GM18507 (cell line): Measurements from ENCODE around the gene TGFB2.

Source experiments
- DNase-seq: peaks from one replicate; pipeline ENCODE4 v3.0.0; 2011; ENCODE audit warnings: low read depth; ENCODE audit not compliant: insufficient read length; ENCODE audit errors: extremely low spot score
- FAIRE-seq: peaks from 2 replicates; lab custom pipeline; 2011; peaks lifted over from hg19 to GRCh38; lab: Jason Lieb, UNC

The TGFB2 gene

DNA sequence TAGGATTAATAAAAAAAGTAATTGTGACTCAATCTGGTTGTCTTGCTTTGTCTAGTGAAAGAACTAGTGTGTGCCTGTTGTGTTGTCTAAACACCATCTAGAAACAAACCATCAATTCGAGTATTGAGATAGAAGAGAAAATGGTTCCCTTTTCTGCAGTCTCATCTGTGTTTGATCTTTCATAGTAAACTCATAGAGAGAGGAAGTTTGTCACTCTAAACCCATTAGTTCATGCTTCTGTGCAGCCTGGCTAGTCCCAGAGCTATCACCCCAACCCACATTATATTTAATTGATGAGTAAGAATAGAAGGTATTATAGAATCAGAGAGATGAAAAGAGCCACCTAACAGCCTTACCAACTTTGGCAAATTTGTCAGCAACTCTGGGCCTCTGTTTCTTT lies 99.5 kb downstream of the TGFB2 start:
- no peak for DNase-seq
- FAIRE-seq: no peak

DNA sequence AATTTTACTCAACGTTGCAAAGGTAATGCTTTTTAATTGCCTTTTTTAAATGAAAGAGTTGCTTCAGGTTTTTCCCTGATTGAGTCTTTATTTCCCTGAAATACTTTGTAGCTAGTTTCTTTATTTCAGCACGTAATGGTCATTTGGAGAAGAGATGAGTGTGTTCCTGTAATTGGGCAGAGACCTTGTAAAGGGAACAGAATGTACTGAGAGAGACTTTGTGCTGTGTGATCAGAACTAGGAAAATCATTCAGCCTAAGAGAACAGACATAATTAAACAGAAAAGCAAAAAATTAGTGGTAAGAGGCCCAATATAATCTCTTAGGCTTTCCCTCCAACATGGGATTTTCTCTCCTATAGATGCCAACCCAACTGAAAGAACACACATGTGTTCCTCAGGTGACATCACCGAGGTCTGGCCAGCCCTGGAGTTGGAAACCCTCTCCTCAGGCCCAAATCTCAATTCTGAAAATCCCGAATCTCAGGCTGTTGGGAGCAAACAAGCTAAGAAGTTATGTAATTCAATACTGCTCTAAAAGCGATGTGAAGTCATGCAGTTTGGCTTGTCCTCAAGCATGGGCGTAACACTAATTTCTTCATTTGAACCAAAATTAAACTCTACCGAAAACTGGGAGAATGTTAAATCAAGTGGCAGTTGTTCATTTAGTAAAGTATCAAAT lies 102.0 kb downstream of the TGFB2 start:
- DNase-seq (no peak), FAIRE-seq (no peak)

DNA sequence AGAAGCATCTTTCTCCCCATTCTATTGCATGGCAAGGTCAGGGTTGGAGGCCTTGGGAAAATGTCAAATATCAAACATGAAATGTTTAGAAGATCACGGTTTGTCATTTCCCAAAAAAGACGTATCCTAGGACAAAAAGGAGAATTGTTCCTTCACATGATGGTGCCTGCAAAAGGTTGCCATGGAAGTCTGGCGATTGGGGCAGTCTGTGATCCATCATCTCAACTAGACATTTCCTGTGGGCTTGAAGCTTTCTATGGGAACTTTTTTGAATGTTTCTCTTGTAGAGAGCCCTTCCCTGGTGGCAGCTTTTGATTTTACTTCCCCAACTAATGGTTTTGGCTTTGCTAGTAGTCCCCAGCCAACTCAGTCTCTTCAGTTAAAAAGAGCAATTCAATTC lies 106.3 kb downstream of the TGFB2 start:
- FAIRE-seq (no peak), DNase-seq (no peak)

- no peak for FAIRE-seq
- no peak for DNase-seq
Measured at GRCh38 chr1:218454700-218455282, 109.7 kb downstream of the TGFB2 start.

- no peak for DNase-seq
- no peak for FAIRE-seq
Measured at GRCh38 chr1:218456444-218456843, 111.3 kb downstream of the TGFB2 start.

DNA sequence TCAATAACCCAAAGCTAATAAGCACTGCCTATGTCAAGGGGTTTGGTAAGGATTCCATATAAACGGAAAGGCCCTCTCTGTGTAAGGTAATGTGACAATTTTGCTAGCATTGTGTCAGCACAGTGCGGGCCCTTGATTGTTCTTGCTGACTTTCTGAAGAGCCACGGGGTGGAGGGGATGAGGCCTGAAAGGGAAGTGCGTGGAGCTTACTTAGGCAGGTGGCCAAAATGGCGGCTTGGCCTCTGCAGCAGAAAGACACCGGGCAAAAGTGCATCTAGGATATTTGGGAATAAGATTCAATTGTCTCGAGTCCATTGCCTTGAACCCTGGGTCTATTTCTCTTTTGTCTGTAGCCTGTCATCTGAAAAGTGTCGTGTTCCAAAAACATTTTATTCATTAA lies 114.3 kb downstream of the TGFB2 start:
- DNase-seq (no peak), FAIRE-seq (no peak)

DNA sequence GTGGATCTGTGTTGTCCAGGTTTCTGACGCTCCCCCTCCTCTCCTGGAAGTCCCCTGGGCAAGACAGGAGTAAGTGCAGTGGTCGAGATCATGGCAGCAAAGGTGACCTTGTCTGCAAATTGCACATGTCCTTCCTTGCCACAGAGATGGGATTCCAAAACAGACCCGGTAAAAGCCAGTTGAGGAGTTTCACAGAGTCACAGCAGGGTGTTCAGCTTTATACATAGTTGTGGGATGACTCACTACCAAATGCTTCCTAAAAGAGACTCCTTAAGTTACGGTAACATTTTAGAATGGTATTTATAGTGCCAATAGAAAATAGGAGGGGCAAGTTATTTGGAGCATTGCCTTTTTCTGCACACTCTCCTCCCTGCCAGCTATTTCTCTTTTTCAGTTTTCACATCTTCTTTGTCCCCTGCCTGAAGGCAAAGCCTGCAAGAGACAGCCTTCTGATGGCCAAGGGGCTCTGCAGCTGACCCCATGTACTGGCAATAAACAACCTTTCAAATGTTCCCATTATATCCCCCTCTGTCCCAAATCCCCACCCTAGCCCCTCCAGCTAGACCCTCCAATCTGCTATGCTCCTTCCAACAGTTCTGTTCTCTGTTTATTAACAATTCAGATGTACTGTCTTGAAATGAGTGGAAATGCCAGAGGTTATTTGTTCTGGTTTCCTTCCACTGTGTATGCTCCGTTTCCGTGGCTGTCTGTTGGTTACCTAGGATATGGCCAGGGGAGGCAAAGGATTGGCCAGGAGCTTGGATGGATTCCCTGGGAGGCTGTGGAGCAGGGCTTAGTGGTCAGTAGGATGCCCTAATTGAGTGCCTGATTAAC lies 115.0 kb downstream of the TGFB2 start:
- FAIRE-seq (no peak), DNase-seq (no peak)

DNA sequence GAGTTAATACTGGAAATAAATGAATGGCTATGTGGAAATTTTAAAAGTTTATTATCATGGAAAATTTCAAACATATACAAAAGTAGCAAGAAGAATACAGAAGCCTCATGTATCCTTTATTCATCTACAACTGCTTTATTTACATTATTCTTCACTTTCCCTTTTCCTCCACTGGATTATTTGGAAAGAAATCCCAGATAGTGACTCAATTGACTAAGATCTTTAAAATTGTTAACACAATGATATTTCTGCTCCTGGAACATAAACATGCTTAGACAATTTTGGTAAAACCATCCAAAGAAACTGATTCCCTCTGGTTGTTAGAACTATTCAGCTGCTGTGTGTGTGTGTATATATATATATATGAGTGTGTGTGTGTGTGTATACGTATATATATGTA lies 116.2 kb downstream of the TGFB2 start:
- no peak for FAIRE-seq
- DNase-seq: no peak

- FAIRE-seq: no peak
- DNase-seq: no peak
Measured at GRCh38 chr1:218462116-218462515, 117.0 kb downstream of the TGFB2 start.

GRCh38 chr1:218462587-218462986 lies 117.5 kb downstream of the TGFB2 start:
- DNase-seq: no peak
- FAIRE-seq: no peak

DNA sequence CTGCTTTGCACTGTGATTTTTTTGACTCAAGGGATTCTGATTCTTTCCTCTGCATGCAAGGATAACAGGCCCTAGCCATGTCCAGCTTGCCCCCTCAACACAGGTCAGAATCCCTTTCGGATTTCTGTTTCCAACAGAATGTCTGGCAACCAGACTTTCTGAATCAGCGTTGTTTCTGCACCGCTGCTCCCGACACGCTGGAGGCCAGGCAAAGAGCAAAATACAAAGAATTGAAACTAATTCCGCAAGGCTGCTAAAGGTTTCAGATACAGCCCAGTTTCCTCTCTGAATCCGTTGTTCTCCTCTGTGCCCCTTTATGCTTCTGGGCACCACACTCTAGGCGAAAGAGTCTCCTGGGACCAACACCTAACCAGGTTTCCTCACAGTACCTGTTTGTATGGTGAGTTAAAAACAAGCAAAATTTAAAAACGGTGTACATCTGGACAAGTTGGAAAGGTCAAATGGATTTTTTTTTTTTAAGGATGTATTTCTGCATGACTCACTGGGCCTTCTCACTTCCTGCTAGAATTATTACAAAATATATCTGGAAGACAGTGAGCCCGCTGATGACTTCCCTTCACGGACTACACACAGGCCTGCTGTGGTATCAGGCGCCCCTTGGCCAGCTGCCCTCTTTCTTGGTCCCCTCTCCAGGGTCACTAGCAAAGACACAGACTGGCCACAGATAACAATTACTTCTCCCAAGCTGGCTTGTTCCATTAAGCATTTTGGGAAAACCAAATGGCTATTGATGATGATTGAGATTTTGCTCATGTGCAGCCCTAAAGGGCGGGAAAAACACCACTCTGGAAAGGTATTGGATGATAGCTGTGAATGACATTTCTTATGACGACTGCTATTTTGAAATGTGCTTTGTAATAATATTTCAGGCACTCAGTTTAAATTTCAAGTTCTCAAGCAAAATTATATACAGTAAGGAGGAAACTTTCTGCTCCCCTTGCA lies 118.3 kb downstream of the TGFB2 start:
- FAIRE-seq (no peak), DNase-seq (no peak)

DNA sequence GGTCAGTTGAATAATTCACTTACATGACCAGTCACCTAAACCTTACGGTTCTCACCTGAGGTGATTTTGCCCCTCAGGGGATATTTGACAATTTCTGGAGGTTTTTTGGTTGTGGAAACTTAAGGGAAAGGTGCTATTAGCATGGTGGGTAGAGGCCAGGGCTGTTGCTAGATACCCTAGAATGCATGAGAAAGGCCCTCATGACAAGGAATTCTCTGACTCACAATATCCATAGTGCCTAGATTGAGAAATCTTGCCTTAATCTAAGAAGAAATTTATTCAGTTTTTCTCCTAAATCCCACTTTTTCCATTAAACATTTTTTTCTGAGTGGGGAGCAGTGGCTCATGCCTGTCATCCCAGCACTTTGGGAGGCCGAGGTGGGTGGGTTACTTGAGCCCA lies 119.7 kb downstream of the TGFB2 start:
- DNase-seq (no peak), FAIRE-seq (no peak)

DNA sequence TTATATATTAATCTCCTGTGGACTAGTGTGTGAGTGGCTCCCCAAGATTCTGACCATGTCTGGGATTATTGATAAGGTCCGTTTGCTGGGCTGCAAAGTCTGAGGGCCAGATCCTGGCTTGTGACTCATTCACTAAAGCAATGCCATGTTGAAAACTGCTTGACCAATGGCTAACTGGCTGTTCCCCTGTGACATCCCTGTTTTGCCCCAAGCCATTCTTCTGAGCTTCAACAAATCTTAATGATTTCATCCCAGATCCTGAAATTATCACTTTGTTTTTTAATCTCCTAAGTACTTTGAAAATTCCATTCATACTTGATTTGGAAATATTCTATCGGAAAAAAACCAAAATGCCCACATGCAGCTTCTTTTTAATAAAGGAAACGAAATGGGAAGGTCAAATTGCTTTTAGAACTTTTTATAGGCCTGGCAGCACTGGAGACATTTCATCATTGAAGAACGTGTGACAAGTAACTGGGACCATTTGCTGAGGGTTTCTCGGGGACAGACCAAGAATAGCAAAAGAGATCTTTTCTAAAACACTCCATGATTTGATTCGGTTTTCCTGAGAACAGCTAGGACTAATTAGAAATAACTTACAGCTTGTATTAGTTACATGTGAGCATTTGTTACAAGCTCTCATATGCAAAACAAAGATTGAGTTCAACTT lies 121.3 kb downstream of the TGFB2 start:
- no peak for FAIRE-seq
- DNase-seq: no peak

GRCh38 chr1:218467101-218468072 lies 122.3 kb downstream of the TGFB2 start:
- no peak for DNase-seq
- no peak for FAIRE-seq

- DNase-seq: no peak
- no peak for FAIRE-seq
Measured at GRCh38 chr1:218468711-218469110, 123.6 kb downstream of the TGFB2 start.

- no peak for FAIRE-seq
Measured at GRCh38 chr1:218472885-218473284, 127.7 kb downstream of the TGFB2 start.

GRCh38 chr1:218473522-218473921 lies 128.4 kb downstream of the TGFB2 start:
- FAIRE-seq (no peak), DNase-seq (no peak)

More at GRCh38 chr1:218472885-218473284, 127.7 kb downstream of the TGFB2 start:
- no peak for DNase-seq

- FAIRE-seq (no peak), DNase-seq (no peak)
Measured at GRCh38 chr1:218474128-218474527, 129.0 kb downstream of the TGFB2 start.
